A172 (cell line): ENCODE data around the gene TPM3. TPM values are rescaled to one million over a fixed set of nuclear protein-coding genes. Genes with fewer than 3 reads are reported as not detected.
"Not testable (repeated sequence)": the region's sequence is repeated elsewhere in the genome, so short reads cannot be mapped to it uniquely, and the experiment has no call there.

ENCODE experiments used
- DNase-seq: peaks from one replicate; pipeline ENCODE4 v3.0.0-alpha.2; 2015; ENCODE audit warnings: low spot score
- total RNA-seq: library from RNA; depleted of rRNA; stranded (reverse); fragments of >200 nt; shearing (Covaris generic); gene quantifications from 2 replicates; pipeline ENCODE4 v1.2.3, GENCODE V29; 2014

TPM3 gene
- total RNA-seq, 1 experiment from 2014 or later = 1,769 TPM

GRCh38 chr1:154205778-154206177 is 13.9 kb upstream of the TPM3 start:
- not testable (repeated sequence) for DNase-seq

- DNase-seq = no peak
Measured at GRCh38 chr1:154199563-154199879, 7.6 kb upstream of the TPM3 start.

DNA sequence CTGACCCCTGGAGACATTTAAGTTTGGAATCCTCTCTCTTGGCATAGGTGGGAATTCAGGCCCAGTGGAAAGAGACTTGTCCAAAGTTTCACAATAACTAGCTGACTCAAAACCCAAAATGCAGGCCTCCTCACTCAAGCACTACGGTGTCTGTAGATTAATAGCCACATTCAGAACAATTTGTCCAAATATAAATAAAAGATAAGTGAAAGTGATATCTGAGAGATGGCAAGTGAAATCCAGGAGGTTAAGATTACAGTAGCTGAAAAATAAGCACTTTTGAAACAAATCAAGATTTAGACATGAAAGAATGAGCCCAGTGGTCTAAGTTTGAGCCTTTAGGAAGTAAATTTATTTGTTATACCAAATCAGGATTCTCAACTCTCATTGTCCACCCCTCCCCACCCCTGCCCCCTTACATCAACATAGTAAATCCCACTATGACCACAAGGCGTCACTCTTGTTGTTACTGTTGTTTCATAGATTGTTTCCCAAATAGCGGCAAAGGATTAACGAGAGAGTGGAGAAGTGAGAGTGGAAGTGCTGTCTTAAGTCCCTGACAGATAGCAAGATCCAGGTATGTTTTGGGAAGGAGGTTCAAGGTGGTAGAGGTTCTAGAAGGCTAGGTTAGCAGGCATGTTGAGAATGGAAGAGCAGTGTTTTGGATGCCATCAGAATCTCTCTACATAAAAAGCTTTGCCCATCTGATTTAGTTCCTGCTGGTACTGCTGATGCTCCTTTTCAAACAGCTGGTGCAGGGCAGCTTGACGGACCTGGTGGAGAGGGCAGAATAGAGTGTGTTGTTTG is 7.1 kb upstream of the TPM3 start:
- DNase-seq = peak; percentile 70

GRCh38 chr1:154193821-154194220 is 1.9 kb upstream of the TPM3 start:
- DNase-seq = no peak

GRCh38 chr1:154192476-154192875 is 576 bp upstream of the TPM3 start:
- DNase-seq = no peak

GRCh38 chr1:154190550-154190949 is 1.4 kb downstream of the TPM3 start:
- DNase-seq = no peak

DNA sequence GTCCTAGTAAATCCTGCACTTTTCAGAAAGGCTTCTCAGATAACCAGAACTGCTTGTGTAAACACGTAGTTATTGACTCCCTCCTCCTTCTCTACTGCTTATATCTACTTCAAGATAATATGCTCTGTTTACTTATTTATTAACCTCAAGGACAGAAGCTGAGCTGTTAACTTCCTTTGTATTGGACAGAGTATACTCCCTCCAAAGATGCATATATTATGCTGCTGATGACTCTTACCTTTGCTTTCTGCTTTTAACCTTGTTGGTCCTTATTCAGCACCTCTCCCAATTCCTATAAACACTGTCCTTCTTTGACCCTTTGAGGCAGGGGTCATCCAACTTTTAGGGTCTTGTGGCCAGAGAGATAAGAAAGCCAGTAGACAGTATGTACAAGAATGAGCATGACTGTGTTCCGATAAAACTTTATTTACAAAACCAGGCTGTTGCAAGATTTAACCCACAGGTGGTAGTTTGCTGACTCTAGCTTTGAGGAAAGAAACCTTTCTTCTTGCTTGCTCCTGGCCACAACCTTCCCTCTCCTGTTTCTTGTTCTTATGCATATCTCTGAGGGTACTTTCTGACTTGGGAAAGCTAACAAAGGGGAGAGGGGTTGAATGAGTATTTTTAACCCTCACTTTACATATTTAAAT is 4.9 kb downstream of the TPM3 start:
- DNase-seq = no peak

- peak; percentile 45 for DNase-seq
Measured at GRCh38 chr1:154186177-154186576, 5.7 kb downstream of the TPM3 start.

DNA sequence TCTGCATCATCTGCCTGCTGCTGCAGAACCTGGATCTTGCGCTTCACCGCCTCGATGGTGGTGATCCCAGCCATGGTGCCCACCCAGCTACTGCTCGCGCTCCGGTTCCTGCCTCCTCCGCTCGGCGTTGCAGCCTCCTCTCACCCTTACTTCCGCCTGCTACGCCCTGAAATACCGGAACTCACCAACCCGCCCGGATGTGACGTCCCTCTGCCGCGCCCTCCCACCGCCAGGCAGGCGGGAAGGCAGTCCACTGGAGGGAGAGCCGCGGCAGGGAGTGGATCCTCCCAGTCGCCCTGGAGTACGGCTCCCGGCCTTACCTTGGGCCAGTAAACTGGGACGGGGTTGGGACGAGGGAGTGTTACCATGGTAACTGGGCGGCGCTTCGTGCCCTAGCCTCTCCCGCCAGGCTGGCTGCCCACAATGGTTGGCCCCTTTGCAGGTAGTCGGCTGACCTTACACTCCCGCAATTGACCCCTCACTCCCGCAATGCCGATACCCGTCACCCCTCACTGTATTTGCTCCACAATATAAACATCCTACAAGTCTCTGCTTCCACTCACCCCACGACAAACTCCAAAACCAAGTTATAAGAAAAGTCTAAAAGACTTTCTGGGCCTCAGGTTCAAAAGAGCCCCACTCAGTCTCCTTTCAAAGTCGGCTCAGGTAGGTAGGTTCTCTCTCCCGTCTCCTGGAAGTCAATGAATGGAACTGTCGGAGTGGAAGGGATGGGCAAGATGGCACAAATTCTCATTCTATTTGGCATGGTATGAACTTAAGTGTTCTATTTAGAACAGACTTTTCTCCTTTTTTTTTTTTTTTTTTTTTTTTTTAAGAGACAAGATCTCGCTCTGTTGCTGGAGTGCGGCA is 8.6 kb downstream of the TPM3 start:
- peak; percentile 99 for DNase-seq

GRCh38 chr1:154182344-154183045 is 9.4 kb downstream of the TPM3 start:
- peak; percentile 86 for DNase-seq

- DNase-seq = no peak
Measured at GRCh38 chr1:154181944-154182343, 10.0 kb downstream of the TPM3 start.

- DNase-seq = no peak
Measured at GRCh38 chr1:154179946-154180687, 11.8 kb downstream of the TPM3 start.

DNA sequence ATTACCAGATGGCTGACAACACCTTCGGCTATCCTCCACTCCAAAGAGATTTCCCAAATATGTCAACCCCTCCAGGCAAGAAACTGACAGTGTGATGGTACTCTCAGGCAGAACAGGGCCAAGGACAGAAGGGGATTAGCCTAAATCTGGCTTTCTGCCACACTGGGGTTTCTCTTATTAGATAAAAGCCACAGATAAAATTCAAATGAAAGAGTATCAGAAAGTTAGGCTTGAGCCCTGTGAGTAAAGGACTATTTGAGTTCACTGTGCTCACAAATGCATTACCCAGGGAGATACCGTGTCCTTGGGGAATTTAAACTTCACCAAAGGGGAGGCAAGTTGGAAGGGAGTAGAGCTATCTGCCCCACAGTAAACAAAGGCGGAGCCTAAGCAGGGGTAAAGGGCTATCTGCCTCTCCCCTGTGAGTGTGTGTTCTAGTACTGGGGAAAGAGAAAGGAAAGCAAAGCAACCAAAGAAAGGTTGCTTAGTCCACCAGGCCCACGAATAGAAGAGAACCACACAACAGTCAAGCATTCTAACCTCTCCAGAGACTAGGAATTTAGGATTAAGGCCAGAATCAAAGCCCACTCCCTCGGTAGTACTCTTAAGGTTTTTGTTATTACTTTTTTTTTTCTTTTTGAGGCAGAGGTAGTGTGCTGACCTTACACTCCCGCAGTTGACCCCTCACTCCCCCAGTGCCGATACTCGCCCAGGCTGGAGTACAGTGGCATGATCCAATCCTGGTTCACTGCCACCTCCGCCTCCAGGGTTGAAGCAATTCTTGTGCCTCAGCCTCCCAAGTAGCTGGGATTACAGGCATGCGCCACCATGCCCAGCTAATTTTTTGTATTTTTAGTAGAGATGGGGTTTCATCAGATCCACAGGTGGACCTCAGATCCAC is 12.7 kb downstream of the TPM3 start:
- no peak for DNase-seq

DNA sequence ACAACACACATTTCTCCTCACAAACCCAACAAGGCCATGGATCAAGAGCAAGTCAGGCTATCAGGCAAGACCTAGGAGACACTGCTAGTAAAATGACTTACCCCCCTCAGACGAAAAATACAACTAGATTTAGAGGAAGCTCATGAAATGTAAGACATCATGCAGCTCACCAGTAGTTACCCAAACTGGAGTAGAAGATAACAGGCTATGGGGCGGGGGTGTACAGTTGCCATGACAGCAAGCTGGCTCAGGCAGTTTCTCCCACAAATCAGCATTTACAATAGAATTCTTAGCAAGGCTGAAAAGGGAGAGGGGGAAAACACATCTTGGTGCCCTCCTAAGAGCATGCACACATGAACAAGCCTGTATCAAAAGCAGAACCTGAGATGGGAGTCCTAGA is 13.9 kb downstream of the TPM3 start:
- DNase-seq = no peak

GRCh38 chr1:154176337-154176736 is 15.6 kb downstream of the TPM3 start:
- DNase-seq = peak; percentile 52

GRCh38 chr1:154174654-154175053 is 17.2 kb downstream of the TPM3 start:
- no peak for DNase-seq

GRCh38 chr1:154171880-154172279 is 20.0 kb downstream of the TPM3 start:
- no peak for DNase-seq

DNA sequence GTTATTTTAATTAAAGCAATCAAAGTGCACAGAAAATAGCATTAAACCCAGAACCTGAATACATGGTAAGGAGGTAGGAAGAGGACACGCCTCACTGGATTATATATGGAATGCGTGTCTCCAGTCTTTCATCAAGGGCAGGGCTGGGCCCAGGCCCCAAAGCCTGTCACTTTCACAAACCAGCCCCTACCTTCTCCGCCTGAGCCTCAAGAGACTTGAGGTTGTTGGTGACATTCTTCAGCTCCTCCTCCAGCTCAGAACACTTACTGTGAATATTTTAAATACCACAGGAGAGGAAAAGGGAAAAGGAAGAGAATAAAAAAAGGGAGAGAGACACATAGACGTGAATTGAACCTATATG is 20.7 kb downstream of the TPM3 start:
- no peak for DNase-seq

DNA sequence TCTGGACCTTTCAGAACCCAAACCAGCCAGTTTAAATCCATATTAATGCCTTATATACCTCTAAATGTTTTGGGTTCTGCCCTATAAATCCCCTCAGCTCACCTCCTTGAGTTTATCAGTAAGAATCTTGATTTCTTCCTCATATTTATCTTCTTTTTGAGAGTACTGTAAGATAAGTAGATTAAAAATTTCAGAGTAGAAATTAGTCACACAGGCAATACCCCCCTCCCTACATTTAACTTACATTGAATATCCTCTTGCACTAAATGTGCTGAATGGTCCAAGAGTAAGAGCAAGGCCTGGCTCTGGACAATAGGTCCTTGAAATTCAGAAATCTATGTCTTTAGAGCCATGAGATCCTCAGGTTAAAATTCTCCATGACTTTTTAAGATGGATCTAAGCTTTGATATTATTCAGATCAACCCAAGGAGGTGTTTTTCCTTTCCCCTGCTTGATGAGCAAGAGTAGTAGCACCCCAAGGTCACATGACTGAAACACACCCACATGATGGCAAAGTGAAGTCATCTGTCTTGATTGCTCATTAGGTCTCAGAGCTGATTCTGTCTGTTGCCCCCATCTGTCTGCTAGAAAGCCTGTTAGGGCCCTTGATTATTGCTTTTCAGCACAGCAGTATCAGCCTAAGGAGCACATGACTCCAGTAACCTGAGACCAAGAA is 21.2 kb downstream of the TPM3 start:
- DNase-seq = no peak

DNA sequence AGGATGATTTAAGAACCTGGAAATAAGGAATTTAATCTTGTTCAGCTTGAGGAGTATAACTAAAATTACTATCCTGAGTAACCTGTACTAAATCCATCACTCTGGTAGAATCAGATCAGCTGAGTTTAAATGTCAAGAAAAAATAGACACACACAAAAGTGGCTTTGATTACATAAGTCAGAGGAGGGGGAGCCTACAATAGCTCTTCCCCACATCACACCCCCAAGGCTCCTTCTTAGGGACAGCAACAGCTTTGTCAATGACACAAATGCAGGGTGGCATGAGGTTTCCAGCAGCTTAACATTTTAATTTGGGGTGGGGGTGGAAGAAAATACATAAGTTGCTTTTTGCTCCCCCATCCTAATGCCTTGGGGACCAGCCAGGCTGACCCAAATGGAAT is 24.4 kb downstream of the TPM3 start:
- DNase-seq = no peak
